ENCODE data around the gene ADSS1.

Gene ADSS1

DNA sequence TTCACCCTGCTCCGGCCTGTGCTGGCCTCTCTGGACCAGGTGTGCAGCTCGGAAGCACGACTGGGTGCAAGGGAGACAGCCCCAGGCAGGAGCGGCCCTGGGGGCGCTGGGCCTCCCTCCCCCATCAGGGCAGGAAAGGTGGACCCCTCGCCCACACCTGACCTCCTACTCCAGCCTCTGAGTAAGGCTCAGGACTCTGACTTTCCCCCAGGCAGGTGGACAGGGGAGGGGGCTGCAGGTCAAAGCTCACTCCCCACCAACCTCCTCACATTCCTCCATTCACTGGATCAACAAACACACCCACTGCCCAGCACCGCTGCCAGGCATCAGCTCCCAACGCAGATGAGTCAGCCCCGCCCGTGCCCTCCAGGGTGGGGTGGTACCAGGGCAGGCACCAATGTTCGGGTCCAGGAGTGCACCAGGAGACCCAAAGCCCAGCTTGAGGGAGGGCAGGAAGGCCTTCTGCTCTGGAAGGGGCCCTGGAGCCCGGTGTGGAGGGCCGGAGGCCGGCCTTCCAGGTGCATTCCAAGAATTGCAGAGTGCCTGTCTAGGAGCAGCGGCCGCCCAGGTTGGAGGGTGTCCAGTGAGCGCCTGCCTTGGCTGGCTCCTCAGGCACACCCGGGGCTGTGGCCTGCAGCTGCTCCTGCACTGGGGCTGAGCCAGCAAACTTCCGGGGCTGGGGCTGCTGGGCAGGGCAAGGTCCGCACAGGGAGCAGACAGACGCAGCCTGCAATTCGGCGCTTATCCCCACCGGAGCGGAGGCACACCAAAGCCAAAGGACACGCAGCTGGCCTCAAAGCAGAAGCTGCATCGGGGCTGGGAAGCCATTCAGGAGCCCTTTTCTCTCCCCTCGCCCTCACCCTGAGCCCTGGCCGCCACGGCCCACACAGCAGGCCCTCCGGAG, 36.2 kb upstream of the ADSS1 start:
- no peak for DNase-seq

- no peak for DNase-seq
Observed at GRCh38 chr14:104688505-104689108, 35.4 kb upstream of the ADSS1 start.

DNA sequence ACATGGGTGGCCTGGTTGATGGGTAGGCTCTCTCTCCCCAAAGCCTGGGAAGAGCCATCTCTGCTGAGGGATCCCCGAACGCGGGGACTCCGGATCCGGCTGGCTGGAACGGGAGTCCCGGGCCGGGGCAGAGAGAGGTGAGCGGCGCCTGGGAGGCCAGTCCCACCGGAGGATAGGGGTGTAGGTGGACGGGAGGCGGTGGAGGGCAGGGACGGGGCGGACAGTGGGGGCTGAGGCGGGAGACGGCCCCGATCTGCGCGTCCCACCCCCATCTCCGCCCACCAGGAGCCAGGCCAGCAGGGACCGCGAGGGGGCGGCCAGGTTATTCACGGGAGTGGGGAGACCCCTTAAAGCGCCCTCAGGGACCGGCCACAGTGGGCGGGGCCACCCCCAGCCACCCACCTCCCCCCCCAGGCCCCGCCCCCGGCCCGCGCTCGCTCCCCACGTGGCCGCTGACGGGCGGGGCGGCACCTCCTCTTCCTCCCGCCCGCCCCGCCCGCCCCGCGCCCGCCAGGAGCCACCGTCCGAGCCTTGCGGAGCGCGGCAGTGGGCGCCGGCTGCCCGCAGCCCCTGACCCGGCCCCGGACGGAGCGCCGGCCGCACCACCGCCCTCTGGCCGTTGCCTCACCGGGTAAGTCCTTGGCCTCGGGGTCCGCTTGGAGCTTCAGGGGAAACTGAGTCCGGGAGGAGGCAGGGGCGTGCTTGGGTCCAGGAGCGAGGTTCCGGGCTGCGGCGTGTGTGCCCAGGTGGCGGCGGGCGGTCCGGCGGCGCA, 34.7 kb upstream of the ADSS1 start, which contains the start of gene INF2:
Gene INF2 (plus strand): TSS at position 510 of the 772 bp plus-strand sequence. CDS start 11,748 bp downstream, outside the sequence.
- DNase-seq = no peak

- no peak for DNase-seq
Observed at GRCh38 chr14:104689881-104690711, 33.9 kb upstream of the ADSS1 start.

GRCh38 chr14:104690861-104691455, 33.1 kb upstream of the ADSS1 start:
- DNase-seq = no peak

- no peak for DNase-seq
Observed at GRCh38 chr14:104691546-104692260, 32.3 kb upstream of the ADSS1 start.

DNA sequence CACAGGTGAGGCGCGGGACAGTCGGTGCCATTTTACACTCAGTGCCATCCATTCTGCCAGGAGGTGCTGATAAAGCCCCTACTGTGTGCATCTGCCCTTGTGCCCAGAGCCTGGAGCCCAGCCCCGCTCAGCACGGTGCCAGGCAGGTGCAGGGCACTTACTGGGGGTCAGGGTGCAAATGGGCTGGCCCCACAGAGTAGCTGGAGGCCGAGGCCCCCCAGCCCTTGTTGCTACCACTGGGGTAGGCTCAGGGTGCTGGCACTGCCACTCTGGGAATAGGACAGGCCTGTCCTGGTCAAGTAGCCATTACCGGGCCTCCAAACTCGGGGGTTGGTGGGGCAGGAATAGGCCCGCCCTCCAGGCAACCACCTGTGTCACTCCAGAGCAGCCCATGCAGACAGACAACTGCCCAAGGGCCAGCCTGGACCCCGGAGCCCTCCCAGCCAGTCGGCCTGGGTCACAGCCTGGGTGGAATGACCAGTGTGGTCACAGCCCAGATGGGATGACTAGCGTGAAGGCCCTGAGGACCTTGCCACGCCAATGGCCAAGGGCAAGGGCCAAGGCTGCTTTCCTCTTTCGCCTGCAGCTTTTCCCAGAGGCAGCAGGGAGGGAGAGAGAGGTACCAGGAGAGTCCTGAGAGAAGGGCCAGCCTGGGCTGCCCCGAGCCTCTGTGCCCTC, 31.6 kb upstream of the ADSS1 start:
- no peak for DNase-seq

DNA sequence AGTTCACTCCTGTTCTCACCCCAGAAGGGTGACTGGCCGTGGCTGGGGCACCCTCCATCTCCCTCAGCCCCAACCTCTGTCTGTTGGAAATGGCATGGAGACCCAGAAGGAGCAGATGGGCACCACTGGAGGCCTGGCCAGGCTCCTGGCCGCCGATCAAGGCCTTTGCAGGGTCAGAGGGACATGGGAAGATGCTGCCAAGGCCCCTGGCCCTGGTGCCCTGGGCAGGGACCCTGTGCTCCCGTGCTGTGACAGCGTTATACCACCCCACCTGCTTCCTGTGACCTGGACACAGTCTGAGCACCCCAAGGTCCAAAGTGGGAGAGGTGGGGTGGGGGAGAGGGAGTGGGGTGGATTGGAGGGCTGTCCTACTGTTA, 31.1 kb upstream of the ADSS1 start:
- DNase-seq = no peak

DNA sequence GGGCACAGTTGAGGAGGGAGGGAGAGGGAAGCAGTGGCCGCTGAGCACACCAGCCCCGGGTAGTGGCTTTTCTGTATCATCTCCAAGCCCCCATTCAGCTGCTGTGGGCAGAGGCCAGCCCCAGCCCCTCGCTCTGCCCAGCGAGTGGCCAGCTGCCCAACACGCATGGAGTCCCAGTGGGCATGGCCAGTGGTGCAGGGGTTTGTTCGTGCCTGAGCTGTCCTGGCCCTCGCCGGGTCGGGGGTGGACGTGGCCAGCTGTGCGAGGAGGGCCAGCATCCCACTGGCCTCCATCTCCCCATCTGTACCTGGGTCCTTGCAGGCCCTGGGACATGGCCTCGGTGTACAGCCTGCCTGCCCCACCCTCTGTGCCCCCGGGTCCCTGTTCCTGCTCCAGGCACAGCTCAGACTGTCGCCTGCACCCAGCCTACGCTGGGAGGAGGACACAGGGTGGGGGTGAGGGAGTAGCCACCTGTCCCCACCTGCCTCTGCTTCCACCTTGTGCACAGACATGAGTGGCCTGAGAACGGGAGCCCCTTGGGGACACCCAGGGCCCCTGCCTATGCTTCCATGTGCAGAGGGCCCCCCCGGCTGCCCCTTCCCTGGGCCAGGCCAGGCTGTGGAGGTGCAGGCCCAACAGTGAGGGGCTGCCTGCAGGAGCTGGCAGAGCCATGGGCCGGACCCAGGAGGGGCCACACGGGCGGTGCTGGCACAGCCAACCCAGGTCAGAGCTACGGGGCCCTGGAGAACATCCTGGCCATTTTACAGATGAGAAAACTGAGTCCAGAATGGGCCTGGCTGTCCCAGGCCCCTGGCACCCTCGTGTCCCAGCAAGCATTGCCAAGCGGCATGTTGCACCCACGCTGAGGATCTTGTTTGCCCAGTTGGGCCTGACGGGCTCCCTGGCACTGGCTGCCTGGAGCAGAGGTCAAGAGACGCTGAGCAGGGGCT, 30.3 kb upstream of the ADSS1 start:
- no peak for DNase-seq

- no peak for DNase-seq
Observed at GRCh38 chr14:104694475-104694950, 29.5 kb upstream of the ADSS1 start.

GRCh38 chr14:104694991-104695659, 28.9 kb upstream of the ADSS1 start:
- DNase-seq = no peak

GRCh38 chr14:104695660-104696000, 28.4 kb upstream of the ADSS1 start:
- no peak for DNase-seq

GRCh38 chr14:104696671-104697316, 27.2 kb upstream of the ADSS1 start:
- DNase-seq = no peak

DNA sequence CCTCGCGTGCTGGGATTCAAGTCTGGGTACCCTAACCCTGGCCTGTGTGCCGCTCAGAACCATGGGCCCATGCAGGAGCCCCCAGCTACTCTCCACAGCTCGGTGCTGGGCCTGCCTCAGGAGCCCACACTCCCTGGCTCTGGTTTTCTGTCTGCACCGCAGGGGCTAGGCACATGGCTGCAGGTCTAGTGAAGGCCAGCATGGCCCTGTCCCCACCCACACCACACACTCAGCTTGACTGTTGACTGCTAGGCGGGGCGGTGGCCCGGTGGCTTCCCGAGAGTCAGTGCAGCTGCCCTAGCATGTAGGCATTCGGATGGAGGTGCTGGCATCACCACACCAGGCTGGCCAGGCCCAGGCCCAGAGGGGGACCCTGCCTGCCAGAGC, 26.7 kb upstream of the ADSS1 start:
- no peak for DNase-seq

DNA sequence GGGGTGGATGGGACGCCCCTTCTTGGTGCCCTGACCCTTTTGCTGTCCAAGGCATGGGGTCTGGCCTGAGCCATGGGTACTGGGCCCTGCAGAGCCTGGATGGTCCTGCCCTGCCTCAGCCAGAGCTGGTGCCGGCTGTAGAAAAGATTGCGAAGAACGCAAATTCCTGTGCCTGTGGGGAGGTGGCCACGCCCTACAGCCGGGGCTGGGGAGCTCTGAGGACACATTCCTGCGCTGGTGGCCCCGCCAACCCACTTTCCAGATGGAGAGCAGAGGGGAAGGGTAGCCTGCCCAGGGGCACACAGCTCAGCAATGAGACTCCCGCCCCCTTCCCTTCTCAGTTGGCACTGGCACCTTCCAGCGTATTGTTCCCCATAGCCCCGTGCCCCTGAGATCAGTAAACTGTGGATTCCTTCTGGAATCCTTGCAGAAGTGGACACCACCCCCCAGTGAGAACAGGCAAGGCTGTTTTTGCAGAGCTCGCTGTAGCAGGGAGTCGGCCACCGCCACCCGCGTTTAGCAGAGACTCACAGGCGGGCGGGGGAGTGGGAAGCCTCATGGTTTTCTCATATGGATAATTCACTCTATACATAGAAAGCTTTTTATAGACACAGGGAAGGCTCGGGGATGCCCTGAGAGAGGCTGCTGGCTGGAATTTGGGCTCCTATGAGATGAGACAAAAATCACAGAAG, 26.0 kb upstream of the ADSS1 start:
- DNase-seq = no peak

GRCh38 chr14:104698688-104699425, 25.2 kb upstream of the ADSS1 start:
- DNase-seq = no peak

DNA sequence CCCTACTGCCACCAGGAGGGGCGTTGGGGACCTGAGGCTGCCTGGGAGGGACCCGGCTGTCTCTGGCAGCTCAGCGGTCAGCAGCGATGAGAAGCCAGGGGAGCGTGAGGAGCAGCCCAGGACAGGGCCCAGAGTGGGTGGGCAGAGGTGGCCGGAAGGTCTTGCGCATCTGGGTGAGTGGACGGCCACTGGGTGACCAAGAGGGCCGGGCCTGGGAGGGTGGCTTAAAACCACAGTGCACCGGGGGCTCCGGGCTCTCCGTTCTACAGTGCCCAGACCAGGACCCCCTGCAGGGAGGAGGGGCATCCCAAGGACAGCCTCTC, 24.6 kb upstream of the ADSS1 start:
- DNase-seq = no peak

Measured in GOT3 (cell line).